Osteoblast (primary cell): Measurements from ENCODE around the gene ADRM1. TPM values are rescaled to one million over a fixed set of nuclear protein-coding genes. Genes with fewer than 3 reads are reported as not detected.

Experiments used
- DNase-seq: peaks from one replicate; pipeline ENCODE4 v3.0.0; 2011; ENCODE audit warnings: low spot score, mixed read lengths; ENCODE audit not compliant: insufficient read length; ENCODE audit errors: missing footprints
- H2AFZ ChIP-seq: 2 replicates; pipeline ENCODE4 v1.6.0; 2011; ENCODE audit warnings: mild to moderate bottlenecking, low read length
- H3K27ac ChIP-seq: 2 replicates; pipeline ENCODE4 v1.5.1; 2011; ENCODE audit warnings: mild to moderate bottlenecking, low read depth, low read length, moderate library complexity
- H3K27me3 ChIP-seq: 2 replicates; pipeline ENCODE4 v1.6.0; 2012; ENCODE audit warnings: mild to moderate bottlenecking, control low read depth, inconsistent platforms, low read length, moderate library complexity; ENCODE audit not compliant: insufficient read depth
- H3K36me3 ChIP-seq: 2 replicates; pipeline ENCODE4 v1.5.1; 2011; ENCODE audit warnings: mild to moderate bottlenecking, low read length, control low read depth, moderate library complexity; ENCODE audit not compliant: insufficient read depth
- H3K4me1 ChIP-seq: 2 replicates; pipeline ENCODE4 v1.5.1; 2011; ENCODE audit warnings: mild to moderate bottlenecking, low read length, control low read depth, moderate library complexity; ENCODE audit not compliant: insufficient read depth
- H3K4me2 ChIP-seq: 2 replicates; pipeline ENCODE4 v1.6.0; 2011; ENCODE audit warnings: mild to moderate bottlenecking, low read length; ENCODE audit not compliant: insufficient read depth
- H3K4me3 ChIP-seq: fragments of 200-600 bp; sonication (generic); 3 replicates; pipeline ENCODE4 v1.5.1; 2012; ENCODE audit warnings: mild to moderate bottlenecking, low read length, inconsistent platforms; ENCODE audit not compliant: insufficient read depth
- H3K79me2 ChIP-seq: 2 replicates; pipeline ENCODE4 v1.6.0; 2012; ENCODE audit warnings: mild to moderate bottlenecking, low read length, control low read depth, inconsistent platforms; ENCODE audit not compliant: insufficient read depth
- H3K9me3 ChIP-seq: 2 replicates; pipeline ENCODE4 v1.5.1; 2011; ENCODE audit warnings: low read depth, low read length, control low read depth
- H4K20me1 ChIP-seq: 2 replicates; pipeline ENCODE4 v1.6.0; 2012; ENCODE audit warnings: mild to moderate bottlenecking, low read length, control low read depth; ENCODE audit not compliant: insufficient read depth
- total RNA-seq: library from RNA; depleted of rRNA; stranded (reverse); fragments of >200 nt; gene quantifications from 2 replicates; pipeline ENCODE4 v1.2.3, GENCODE V29; 2012
- TF ChIP-seq, protein P1 (sequence below): IDR thresholded peaks from 2 replicates; pipeline ENCODE4 v1.5.1; 2011; ENCODE audit warnings: mild to moderate bottlenecking, low read depth, low read length, moderate library complexity; ENCODE audit errors: extremely low read depth

The ADRM1 gene
- total RNA-seq, 1 donor = 103 TPM

DNA sequence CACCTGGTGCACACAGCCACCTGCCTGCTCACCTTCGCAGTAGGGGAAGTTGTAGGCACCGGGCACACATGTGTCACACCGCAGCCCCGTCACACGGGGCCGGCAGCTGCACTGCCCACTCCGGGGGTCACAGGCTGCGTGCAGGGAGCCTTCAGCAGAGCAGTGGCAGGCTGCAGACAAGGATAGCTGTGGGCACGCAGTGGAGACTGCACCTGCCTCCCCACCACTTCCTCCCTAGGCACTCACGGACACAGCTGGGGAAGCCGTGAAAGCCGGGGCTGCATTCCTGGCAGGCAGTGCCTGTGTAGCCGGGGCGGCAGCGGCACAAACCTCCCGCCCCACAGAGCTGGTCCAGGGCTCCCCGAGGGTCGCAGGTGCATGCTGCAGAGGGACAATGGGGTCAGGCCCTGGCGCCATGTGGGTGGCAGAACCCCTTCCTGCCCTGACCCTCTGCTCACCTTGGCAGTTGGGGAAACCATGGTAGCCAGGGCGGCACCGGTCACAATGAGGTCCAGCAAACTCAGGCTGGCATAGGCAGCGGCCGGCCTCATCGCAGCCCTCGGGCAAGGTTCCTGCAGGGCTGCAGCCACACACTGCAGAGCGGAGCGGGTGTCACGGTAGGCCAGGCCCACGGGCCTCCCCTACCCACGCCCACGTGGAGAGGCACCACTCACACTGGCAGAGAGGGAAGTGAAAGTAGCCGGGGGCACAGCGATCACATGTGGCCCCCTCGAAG lies 34.9 kb downstream of the ADRM1 start:
- Histone ChIP-seq H3K4me1 (no peaks in the 10 kb centered on the region), H3K27me3 (no peaks in the 10 kb centered on the region), H3K9me3 (no peaks in the 10 kb centered on the region), H2AFZ (no peak overlapping the region), H3K27ac (no peak overlapping the region), H3K36me3 (no peaks in the 10 kb centered on the region), H4K20me1 (no peaks in the 10 kb centered on the region), H3K4me3 (no peak overlapping the region), H3K4me2 (no peak overlapping the region), H3K79me2 (no peaks in the 10 kb centered on the region)
- no peak for DNase-seq
- TF ChIP-seq, protein P1, sequence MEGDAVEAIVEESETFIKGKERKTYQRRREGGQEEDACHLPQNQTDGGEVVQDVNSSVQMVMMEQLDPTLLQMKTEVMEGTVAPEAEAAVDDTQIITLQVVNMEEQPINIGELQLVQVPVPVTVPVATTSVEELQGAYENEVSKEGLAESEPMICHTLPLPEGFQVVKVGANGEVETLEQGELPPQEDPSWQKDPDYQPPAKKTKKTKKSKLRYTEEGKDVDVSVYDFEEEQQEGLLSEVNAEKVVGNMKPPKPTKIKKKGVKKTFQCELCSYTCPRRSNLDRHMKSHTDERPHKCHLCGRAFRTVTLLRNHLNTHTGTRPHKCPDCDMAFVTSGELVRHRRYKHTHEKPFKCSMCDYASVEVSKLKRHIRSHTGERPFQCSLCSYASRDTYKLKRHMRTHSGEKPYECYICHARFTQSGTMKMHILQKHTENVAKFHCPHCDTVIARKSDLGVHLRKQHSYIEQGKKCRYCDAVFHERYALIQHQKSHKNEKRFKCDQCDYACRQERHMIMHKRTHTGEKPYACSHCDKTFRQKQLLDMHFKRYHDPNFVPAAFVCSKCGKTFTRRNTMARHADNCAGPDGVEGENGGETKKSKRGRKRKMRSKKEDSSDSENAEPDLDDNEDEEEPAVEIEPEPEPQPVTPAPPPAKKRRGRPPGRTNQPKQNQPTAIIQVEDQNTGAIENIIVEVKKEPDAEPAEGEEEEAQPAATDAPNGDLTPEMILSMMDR = no peak

DNA sequence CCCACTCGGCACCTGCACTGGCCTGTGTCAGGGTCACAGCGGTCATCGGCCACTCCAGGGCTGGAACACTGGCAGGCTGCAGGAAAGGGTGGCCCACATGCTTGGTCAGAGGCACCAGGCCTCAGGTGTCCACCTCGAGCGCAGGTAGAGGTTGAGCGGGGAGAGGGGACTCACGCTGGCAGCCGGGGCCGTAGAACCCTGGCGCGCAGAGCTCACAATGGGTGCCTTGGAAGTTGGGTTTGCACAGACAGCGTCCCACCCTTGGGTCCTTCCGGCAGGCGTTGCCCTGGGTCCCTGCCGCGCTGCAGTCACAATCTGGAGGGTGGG lies 35.5 kb downstream of the ADRM1 start:
- H3K4me1 ChIP-seq = no peaks in the 10 kb centered on the region
- H3K36me3 ChIP-seq = no peaks in the 10 kb centered on the region
- H3K4me2 ChIP-seq = no peak overlapping the region

DNA sequence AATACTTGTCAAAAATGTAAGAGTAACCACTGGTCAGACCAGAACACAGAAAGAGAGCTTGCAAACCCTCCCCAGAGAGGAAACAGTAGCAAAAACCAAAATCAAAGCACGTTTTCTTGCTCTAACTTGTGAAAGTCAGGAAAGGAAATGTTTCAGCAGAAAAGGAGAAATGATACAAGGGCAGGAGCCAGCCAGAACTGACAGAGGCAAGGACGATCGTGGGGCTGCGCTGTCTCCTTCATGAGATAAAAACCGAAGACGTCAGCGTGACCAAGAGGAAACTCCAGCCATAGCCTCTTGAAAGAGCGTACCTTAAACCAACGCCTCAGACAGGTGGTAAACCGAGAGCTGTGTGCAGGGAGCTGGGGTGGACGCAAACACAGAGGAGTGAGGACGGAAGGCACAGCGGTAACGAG lies 36.9 kb downstream of the ADRM1 start:
- H3K27me3 ChIP-seq = no peaks in the 10 kb centered on the region
- TF ChIP-seq, protein P1 = no peak
- H3K27ac ChIP-seq = no peak overlapping the region
- no peak overlapping the region for H2AFZ ChIP-seq
- no peaks in the 10 kb centered on the region for H3K36me3 ChIP-seq
- H3K4me3 ChIP-seq = no peak overlapping the region
- no peak for DNase-seq
- H3K4me2 ChIP-seq = no peak overlapping the region
- H3K9me3 ChIP-seq = no peaks in the 10 kb centered on the region
- H3K79me2 ChIP-seq = no peaks in the 10 kb centered on the region
- no peaks in the 10 kb centered on the region for H4K20me1 ChIP-seq
- H3K4me1 ChIP-seq = no peaks in the 10 kb centered on the region

More for the DNA sequence above, 35.5 kb downstream of the ADRM1 start:
- Histone ChIP-seq H3K79me2 (no peaks in the 10 kb centered on the region), H3K27me3 (no peaks in the 10 kb centered on the region), H2AFZ (no peak overlapping the region), H3K9me3 (no peaks in the 10 kb centered on the region), H3K27ac (no peak overlapping the region), H4K20me1 (no peaks in the 10 kb centered on the region), H3K4me3 (no peak overlapping the region)
- no peak for DNase-seq
- TF ChIP-seq, protein P1 = no peak

DNA sequence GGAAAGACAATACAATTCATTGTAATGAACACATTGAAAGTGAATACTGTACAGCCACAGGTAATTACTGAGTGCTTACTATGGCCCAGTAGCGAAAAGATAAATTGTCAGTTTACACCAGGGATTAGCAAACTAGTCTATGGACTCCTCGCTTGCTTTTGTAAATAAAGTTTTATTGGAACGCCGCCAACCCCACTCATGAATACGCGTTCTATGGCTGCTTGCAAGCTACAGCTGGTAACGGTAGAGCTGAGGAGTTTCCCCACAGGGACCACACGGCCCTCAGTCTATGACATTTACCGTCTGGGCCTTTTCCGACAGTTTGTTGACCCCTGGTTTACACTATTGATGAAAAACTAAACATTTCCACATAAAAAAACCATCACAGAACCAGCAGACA lies 40.1 kb downstream of the ADRM1 start:
- DNase-seq = no peak

More for the DNA sequence above, 40.1 kb downstream of the ADRM1 start:
- Histone ChIP-seq H3K27me3 (no peaks in the 10 kb centered on the region), H3K4me2 (no peak overlapping the region), H3K36me3 (no peaks in the 10 kb centered on the region), H2AFZ (no peak overlapping the region), H3K9me3 (no peaks in the 10 kb centered on the region), H3K79me2 (no peaks in the 10 kb centered on the region), H3K27ac (no peak overlapping the region), H3K4me3 (no peak overlapping the region), H3K4me1 (no peaks in the 10 kb centered on the region), H4K20me1 (no peaks in the 10 kb centered on the region)
- TF ChIP-seq, protein P1 = no peak
